Spleen (tissue), 11 donors: ENCODE results near the gene RBM20. TPM values are rescaled to one million over a fixed set of nuclear protein-coding genes. Genes with fewer than 3 reads are reported as not detected.

Source experiments
- DNase-seq: peaks from one replicate; pipeline ENCODE4 v3.0.0-alpha.2; 2020
- H3K27ac ChIP-seq, 8 donors: fragments of 200-600 bp; sonication (generic) in 7 of 8; 1 replicate in 4 of 8; 2 replicates in 4 of 8; pipeline versions ENCODE4 v1.5.0 to v1.8.0; 2016 to 2021; ENCODE audit warnings: inconsistent platforms in 4 of 8, mild to moderate bottlenecking in 4 of 8, moderate library complexity in 1 of 8
- H3K27me3 ChIP-seq, 7 donors: fragments of 200-600 bp; sonication (generic) in 6 of 7; replicated peaks in 1 of 7; 1 replicate in 4 of 7; 2 replicates in 3 of 7; pipeline versions ENCODE4 v1.5.0 to v1.8.0; 2016 to 2021; ENCODE audit warnings: inconsistent platforms in 3 of 7, mild to moderate bottlenecking in 1 of 7
- H3K36me3 ChIP-seq, 6 donors: fragments of 200-600 bp; sonication (generic) in 5 of 6; 1 replicate in 4 of 6; 2 replicates in 2 of 6; pipeline versions ENCODE4 v1.5.0 to v1.8.0; 2016 to 2021; ENCODE audit warnings: inconsistent platforms in 2 of 6
- H3K4me1 ChIP-seq, 6 donors: fragments of 200-600 bp; sonication (generic) in 5 of 6; 1 replicate in 3 of 6; 2 replicates in 3 of 6; pipeline versions ENCODE4 v1.5.0 to v1.8.0; 2016 to 2021; ENCODE audit warnings: inconsistent platforms in 3 of 6
- H3K4me3 ChIP-seq, 8 donors: fragments of 200-600 bp; sonication (generic) in 7 of 8; 1 replicate in 4 of 8; 2 replicates in 4 of 8; pipeline versions ENCODE4 v1.5.0 to v1.8.0; 2016 to 2021; ENCODE audit warnings: inconsistent platforms in 4 of 8, mild to moderate bottlenecking in 4 of 8, moderate library complexity in 2 of 8
- H3K9me3 ChIP-seq, 8 donors: fragments of 200-600 bp; sonication (generic) in 7 of 8; 1 replicate in 4 of 8; 2 replicates in 4 of 8; pipeline versions ENCODE4 v1.5.0 to v1.8.0; 2016 to 2021; ENCODE audit warnings: inconsistent platforms in 4 of 8
- POLR2A ChIP-seq, 3 donors: fragments of 450-650 bp; IDR thresholded peaks; one replicate each; pipeline ENCODE4 v1.5.1; 2017; ENCODE audit warnings: antibody characterized with exemption in 3 of 3, mild to moderate bottlenecking in 1 of 3
- POLR2AphosphoS5 ChIP-seq, 3 donors: sonication (generic); formaldehyde crosslinking; IDR thresholded peaks; one replicate each; pipeline ENCODE4 v1.5.1; 2017; ENCODE audit warnings: antibody characterized with exemption in 3 of 3
- WGBS, 5 donors: extraction: QIAGEN DNeasy Blood & Tissue Kit in 3 of 5; methylation state at CpG; one replicate each; pipeline versions ENCODE4 v1.1.5 to v1.1.7; 2013 to 2018; 5-methylcytosine and 5-hydroxymethylcytosine counted together
- intact Hi-C: fragments of 100-400 bp; cut with DNase I; formaldehyde crosslinking; loops from one replicate; pipeline ENCODE4 v1.15.0; 2023; ENCODE audit warnings: low total_unique reads
- polyA plus RNA-seq, 3 donors: library from polyadenylated mRNA; stranded (reverse); fragments of 200-250 nt; gene quantifications; one replicate each; pipeline ENCODE4 v1.2.1, GENCODE V29; 2013
- total RNA-seq, 7 donors: library from RNA; depleted of rRNA in 3 of 7; stranded (reverse); fragments of >200 nt in 3 of 7; fragmentation: NEBNext Ultra II Directional in 4 of 7; extraction: Animal tissue kit (Norgen Biotek cat#: 25700) in 4 of 7; gene quantifications; one replicate each; pipeline versions ENCODE4 v1.1.0 to v1.2.1, GENCODE V29; 2016 to 2021
- TF ChIP-seq, protein P1 (sequence below), 11 experiments: fragments of 200-600 bp in 7 of 11; fragments of 450-650 bp in 4 of 11; sonication (generic) in 4 of 11; IDR thresholded peaks in 8 of 11; conservative IDR thresholded peaks in 3 of 11; 1 replicate in 7 of 11; 2 replicates in 4 of 11; pipeline versions ENCODE4 v1.4.0 to v1.8.0; 2016 to 2021; ENCODE audit warnings: antibody characterized with exemption in 11 of 11, inconsistent platforms in 4 of 11, mild to moderate bottlenecking in 1 of 11
- donor health status: healthy with polysubstance abuse.
- donor health status: DM: no; HTN: no; CAD: no; lungs with moderate emphysema.
- donor health status: DM: no; HTN: no; CAD: no.
- donor health status: Bipolar disorder and iron deficiency.
- donor health status: healthy.
- donor health status: DM: no; HTN: no; CAD: no.
- donor health status: DM: yes; HTN: yes; CAD: no.

Gene RBM20
- total and polyA plus RNA-seq, 10 donors, result 0.04 to 0.72 (median 0.29) TPM; not detected in 1

GRCh38 chr10:110632591-110633215 is 11.4 kb upstream of the RBM20 start:
- peaks cover 0 to 11% (median 0%) of the 10 kb centered on the region in 7 donors for H3K27me3 ChIP-seq
- no peak overlapping the region for H3K4me3 ChIP-seq
- H3K4me1 ChIP-seq, result no peaks in the 10 kb centered on the region
- no peaks in the 10 kb centered on the region for H3K36me3 ChIP-seq
- no peak for DNase-seq
- WGBS, 5 donors, result 81 to 100% (median 88%) methylated on average over 1 of the region's 1 CpG
- no peaks in the 10 kb centered on the region for H3K9me3 ChIP-seq
- no peak overlapping the region for H3K27ac ChIP-seq
- TF ChIP-seq, protein P1, sequence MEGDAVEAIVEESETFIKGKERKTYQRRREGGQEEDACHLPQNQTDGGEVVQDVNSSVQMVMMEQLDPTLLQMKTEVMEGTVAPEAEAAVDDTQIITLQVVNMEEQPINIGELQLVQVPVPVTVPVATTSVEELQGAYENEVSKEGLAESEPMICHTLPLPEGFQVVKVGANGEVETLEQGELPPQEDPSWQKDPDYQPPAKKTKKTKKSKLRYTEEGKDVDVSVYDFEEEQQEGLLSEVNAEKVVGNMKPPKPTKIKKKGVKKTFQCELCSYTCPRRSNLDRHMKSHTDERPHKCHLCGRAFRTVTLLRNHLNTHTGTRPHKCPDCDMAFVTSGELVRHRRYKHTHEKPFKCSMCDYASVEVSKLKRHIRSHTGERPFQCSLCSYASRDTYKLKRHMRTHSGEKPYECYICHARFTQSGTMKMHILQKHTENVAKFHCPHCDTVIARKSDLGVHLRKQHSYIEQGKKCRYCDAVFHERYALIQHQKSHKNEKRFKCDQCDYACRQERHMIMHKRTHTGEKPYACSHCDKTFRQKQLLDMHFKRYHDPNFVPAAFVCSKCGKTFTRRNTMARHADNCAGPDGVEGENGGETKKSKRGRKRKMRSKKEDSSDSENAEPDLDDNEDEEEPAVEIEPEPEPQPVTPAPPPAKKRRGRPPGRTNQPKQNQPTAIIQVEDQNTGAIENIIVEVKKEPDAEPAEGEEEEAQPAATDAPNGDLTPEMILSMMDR (IDR thresholded peaks at IDR 0.05 in 8 of 11, conservative IDR thresholded peaks at IDR 0.05 in 3 of 11), result no peak
- TF ChIP-seq POLR2AphosphoS5 (IDR thresholded peaks at IDR 0.05) (no peak), POLR2A (IDR thresholded peaks at IDR 0.05) (no peak)
- intact Hi-C loops, result no loop called here

- H3K4me3 ChIP-seq, result no peak overlapping the region
- no peaks in the 10 kb centered on the region for H3K36me3 ChIP-seq
- H3K9me3 ChIP-seq, result no peaks in the 10 kb centered on the region
- no peak overlapping the region for H3K27ac ChIP-seq
- TF ChIP-seq POLR2AphosphoS5 (IDR thresholded peaks at IDR 0.05) (no peak), POLR2A (IDR thresholded peaks at IDR 0.05) (no peak)
- TF ChIP-seq, protein P1 (IDR thresholded peaks at IDR 0.05 in 8 of 11, conservative IDR thresholded peaks at IDR 0.05 in 3 of 11), result no peak
- peaks cover 0 to 27% (median 0%) of the 10 kb centered on the region in 7 donors for H3K27me3 ChIP-seq
- no peak for DNase-seq
- no peaks in the 10 kb centered on the region for H3K4me1 ChIP-seq
- WGBS, 5 donors, result 71 to 82% (median 78%) methylated on average over 9 of the region's 9 CpGs
- intact Hi-C loops, result no loop called here
These were observed 9.5 kb upstream of the RBM20 start for GRCh38 chr10:110634527-110635209.

- TF ChIP-seq, protein P1 (IDR thresholded peaks at IDR 0.05 in 8 of 11, conservative IDR thresholded peaks at IDR 0.05 in 3 of 11), result no peak
- TF ChIP-seq POLR2A (IDR thresholded peaks at IDR 0.05), result no peak
- TF ChIP-seq POLR2AphosphoS5 (IDR thresholded peaks at IDR 0.05), result no peak
- Histone ChIP-seq H3K36me3 (no peaks in the 10 kb centered on the region), H3K9me3 (no peaks in the 10 kb centered on the region), H3K4me1 (peaks cover 0 to 7% (median 0%) of the 10 kb centered on the region in 6 donors), H3K27me3 (peaks cover 0 to 45% (median 5%) of the 10 kb centered on the region in 7 donors), H3K27ac (no peak overlapping the region), H3K4me3 (no peak overlapping the region)
- intact Hi-C loops, result no loop called here
- 83 to 100% (median 96%) methylated on average over 2 of the region's 2 CpGs for WGBS, 5 donors
- no peak for DNase-seq
These were observed 7.6 kb upstream of the RBM20 start for GRCh38 chr10:110636572-110636931.

DNA sequence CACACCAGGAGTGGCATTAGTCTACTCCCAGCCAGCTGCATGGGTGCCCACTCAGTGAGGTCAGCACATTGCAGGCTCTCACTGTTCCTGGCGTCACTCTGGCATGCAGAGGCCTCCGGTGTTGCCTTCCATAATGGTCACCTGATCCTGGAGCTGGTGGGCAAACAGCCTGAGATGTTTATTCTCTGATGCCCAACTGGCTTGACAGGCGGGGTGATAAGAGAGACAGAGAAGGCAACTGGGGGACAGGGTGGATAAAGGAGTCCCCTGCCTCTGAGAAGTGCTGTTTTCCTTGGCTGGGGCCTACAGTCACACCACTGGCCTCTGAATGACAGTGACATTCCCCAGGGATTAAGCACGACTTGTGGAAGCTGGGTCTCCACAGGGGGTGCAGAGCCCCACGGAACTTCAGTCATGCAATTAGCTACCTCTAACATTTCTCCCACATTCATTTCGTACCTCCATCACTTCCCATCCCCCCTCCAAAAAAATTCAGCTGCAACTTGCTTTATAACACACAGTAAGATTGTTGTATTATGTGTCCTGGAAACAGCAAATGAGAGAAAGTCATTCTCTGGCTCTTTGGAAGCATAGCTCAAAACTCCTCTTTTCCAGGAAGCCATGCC is 7.1 kb upstream of the RBM20 start:
- DNase-seq, result no peak
- TF ChIP-seq POLR2A (IDR thresholded peaks at IDR 0.05) (no peak), POLR2AphosphoS5 (IDR thresholded peaks at IDR 0.05) (no peak)
- TF ChIP-seq, protein P1 (IDR thresholded peaks at IDR 0.05 in 8 of 11, conservative IDR thresholded peaks at IDR 0.05 in 3 of 11), result no peak

More for the DNA sequence above, 7.1 kb upstream of the RBM20 start:
- H3K27me3 ChIP-seq, result peaks cover 0 to 50% (median 10%) of the 10 kb centered on the region in 7 donors
- H3K36me3 ChIP-seq, result no peaks in the 10 kb centered on the region
- H3K4me1 ChIP-seq, result peaks cover 0 to 8% (median 0%) of the 10 kb centered on the region in 6 donors
- no peaks in the 10 kb centered on the region for H3K9me3 ChIP-seq
- intact Hi-C loops, result no loop called here
- 59 to 78% (median 68%) methylated on average over 3 to 6 of the region's 6 CpGs for WGBS, 5 donors
- H3K27ac ChIP-seq, result no peak overlapping the region
- H3K4me3 ChIP-seq, result no peak overlapping the region
